ENCODE data around the gene MAPK10. TPM values are rescaled to one million over a fixed set of nuclear protein-coding genes. Genes with fewer than 3 reads are reported as not detected.

Gene MAPK10
- total RNA-seq, 1 donor from 2014 or later: 25.2 TPM

- no peak for TF ChIP-seq CTCF (IDR thresholded peaks at IDR 0.05; ENCODE audit: unreplicated experiment)
- no peak overlapping the region for H3K27ac Mint-ChIP-seq
- no peak overlapping the region for H3K4me3 Mint-ChIP-seq
- peaks cover 6% of the 10 kb centered on the region for H3K4me1 Mint-ChIP-seq
- DNase-seq (ENCODE audit: low spot score in 2 of 2, unreplicated experiment in 2 of 2): no peak
- peaks cover 14% of the 10 kb centered on the region for H3K9me3 Mint-ChIP-seq
- H3K36me3 Mint-ChIP-seq: no peaks in the 10 kb centered on the region
- H3K27me3 Mint-ChIP-seq (ENCODE audit: low read depth): no peaks in the 10 kb centered on the region
Measured at GRCh38 chr4:86380181-86380724, 20.4 kb upstream of the MAPK10 start.

GRCh38 chr4:86376850-86377249 lies 17.0 kb upstream of the MAPK10 start:
- Mint-ChIP-seq H3K36me3 (peaks cover 14% of the 10 kb centered on the region), H3K4me3 (no peak overlapping the region), H3K27ac (no peak overlapping the region), H3K27me3 (ENCODE audit: low read depth) (no peaks in the 10 kb centered on the region), H3K4me1 (no peaks in the 10 kb centered on the region), H3K9me3 (peaks cover 31% of the 10 kb centered on the region)
- no peak for DNase-seq (ENCODE audit: low spot score in 2 of 2, unreplicated experiment in 2 of 2)
- TF ChIP-seq CTCF (IDR thresholded peaks at IDR 0.05; ENCODE audit: unreplicated experiment): no peak

GRCh38 chr4:86368433-86368832 lies 8.6 kb upstream of the MAPK10 start:
- no peak for TF ChIP-seq CTCF (IDR thresholded peaks at IDR 0.05; ENCODE audit: unreplicated experiment)
- H3K4me1 Mint-ChIP-seq: no peaks in the 10 kb centered on the region
- peaks cover 17% of the 10 kb centered on the region for H3K36me3 Mint-ChIP-seq
- no peak for DNase-seq (ENCODE audit: low spot score in 2 of 2, unreplicated experiment in 2 of 2)
- H3K4me3 Mint-ChIP-seq: no peak overlapping the region
- H3K27me3 Mint-ChIP-seq (ENCODE audit: low read depth): no peaks in the 10 kb centered on the region
- no peak overlapping the region for H3K27ac Mint-ChIP-seq
- peaks cover 17% of the 10 kb centered on the region for H3K9me3 Mint-ChIP-seq

GRCh38 chr4:86367577-86367976 lies 7.7 kb upstream of the MAPK10 start:
- H3K4me1 Mint-ChIP-seq: no peaks in the 10 kb centered on the region
- DNase-seq (ENCODE audit: low spot score in 2 of 2, unreplicated experiment in 2 of 2): no peak
- H3K36me3 Mint-ChIP-seq: peaks cover 10% of the 10 kb centered on the region
- peaks cover 8% of the 10 kb centered on the region for H3K9me3 Mint-ChIP-seq
- no peaks in the 10 kb centered on the region for H3K27me3 Mint-ChIP-seq (ENCODE audit: low read depth)
- no peak overlapping the region for H3K4me3 Mint-ChIP-seq
- TF ChIP-seq CTCF (IDR thresholded peaks at IDR 0.05; ENCODE audit: unreplicated experiment): no peak
- H3K27ac Mint-ChIP-seq: no peak overlapping the region

GRCh38 chr4:86366920-86367319 lies 7.1 kb upstream of the MAPK10 start:
- DNase-seq (ENCODE audit: low spot score in 2 of 2, unreplicated experiment in 2 of 2): no peak
- H3K4me1 Mint-ChIP-seq: no peaks in the 10 kb centered on the region
- no peak overlapping the region for H3K27ac Mint-ChIP-seq
- no peaks in the 10 kb centered on the region for H3K27me3 Mint-ChIP-seq (ENCODE audit: low read depth)
- no peak for TF ChIP-seq CTCF (IDR thresholded peaks at IDR 0.05; ENCODE audit: unreplicated experiment)
- H3K9me3 Mint-ChIP-seq: peaks cover 3% of the 10 kb centered on the region
- H3K4me3 Mint-ChIP-seq: no peak overlapping the region
- H3K36me3 Mint-ChIP-seq: peaks cover 6% of the 10 kb centered on the region

GRCh38 chr4:86362510-86362909 lies 2.7 kb upstream of the MAPK10 start:
- H3K27ac Mint-ChIP-seq: no peak overlapping the region
- no peaks in the 10 kb centered on the region for H3K9me3 Mint-ChIP-seq
- no peak overlapping the region for H3K4me3 Mint-ChIP-seq
- TF ChIP-seq CTCF (IDR thresholded peaks at IDR 0.05; ENCODE audit: unreplicated experiment): no peak
- no peaks in the 10 kb centered on the region for H3K27me3 Mint-ChIP-seq (ENCODE audit: low read depth)
- H3K4me1 Mint-ChIP-seq: peaks cover 26% of the 10 kb centered on the region
- no peaks in the 10 kb centered on the region for H3K36me3 Mint-ChIP-seq
- no peak for DNase-seq (ENCODE audit: low spot score in 2 of 2, unreplicated experiment in 2 of 2)
